ENCODE data around the gene PIH1D1. TPM values are rescaled to one million over a fixed set of nuclear protein-coding genes. Genes with fewer than 3 reads are reported as not detected.

PIH1D1 gene
- total and polyA plus RNA-seq, 12 donors: 26.6 to 131 (median 83.6) TPM

DNA sequence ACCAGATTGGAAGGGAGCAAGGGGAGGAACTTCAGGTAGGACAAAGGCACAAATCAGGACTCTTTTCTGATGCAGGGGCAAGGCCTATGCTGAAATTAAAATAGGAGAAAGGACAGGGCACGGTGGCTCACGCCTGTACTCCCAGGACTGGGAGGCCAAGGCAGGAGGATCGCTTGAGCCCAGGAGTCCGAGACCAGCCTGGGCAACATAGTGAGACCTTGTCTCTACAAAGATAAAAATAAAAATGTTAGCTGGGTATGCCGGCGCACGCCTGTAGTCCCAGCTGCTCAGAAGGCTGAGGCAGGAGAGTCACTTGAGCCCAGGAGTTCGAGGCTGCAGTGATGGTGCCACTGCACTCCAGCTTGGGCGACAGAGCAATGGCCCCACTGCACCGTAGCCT is 15.9 kb downstream of the PIH1D1 start:
- intact Hi-C loops (cut with DNase I): no loop called here
- no peaks in the 10 kb centered on the region for H3K36me3 ChIP-seq (replicated peaks in 1 of 2)
- no peak overlapping the region for H3K27ac ChIP-seq
- no peak for DNase-seq
- no peaks in the 10 kb centered on the region for H3K4me1 ChIP-seq (replicated peaks in 1 of 2)
- no peak overlapping the region for H3K4me3 ChIP-seq
- TF ChIP-seq POLR2A (IDR thresholded peaks at IDR 0.05): no peak
- peaks cover 69% of the 10 kb centered on the region for H3K27me3 ChIP-seq
- H3K9me3 ChIP-seq (replicated peaks in 1 of 3): no peaks in the 10 kb centered on the region
- 79 to 91% (median 87%) methylated on average over 9 to 10 of the region's 10 CpGs for WGBS, 4 donors

- H3K27me3 ChIP-seq: peaks cover 72% of the 10 kb centered on the region
- no peak for DNase-seq
- TF ChIP-seq, protein P1, sequence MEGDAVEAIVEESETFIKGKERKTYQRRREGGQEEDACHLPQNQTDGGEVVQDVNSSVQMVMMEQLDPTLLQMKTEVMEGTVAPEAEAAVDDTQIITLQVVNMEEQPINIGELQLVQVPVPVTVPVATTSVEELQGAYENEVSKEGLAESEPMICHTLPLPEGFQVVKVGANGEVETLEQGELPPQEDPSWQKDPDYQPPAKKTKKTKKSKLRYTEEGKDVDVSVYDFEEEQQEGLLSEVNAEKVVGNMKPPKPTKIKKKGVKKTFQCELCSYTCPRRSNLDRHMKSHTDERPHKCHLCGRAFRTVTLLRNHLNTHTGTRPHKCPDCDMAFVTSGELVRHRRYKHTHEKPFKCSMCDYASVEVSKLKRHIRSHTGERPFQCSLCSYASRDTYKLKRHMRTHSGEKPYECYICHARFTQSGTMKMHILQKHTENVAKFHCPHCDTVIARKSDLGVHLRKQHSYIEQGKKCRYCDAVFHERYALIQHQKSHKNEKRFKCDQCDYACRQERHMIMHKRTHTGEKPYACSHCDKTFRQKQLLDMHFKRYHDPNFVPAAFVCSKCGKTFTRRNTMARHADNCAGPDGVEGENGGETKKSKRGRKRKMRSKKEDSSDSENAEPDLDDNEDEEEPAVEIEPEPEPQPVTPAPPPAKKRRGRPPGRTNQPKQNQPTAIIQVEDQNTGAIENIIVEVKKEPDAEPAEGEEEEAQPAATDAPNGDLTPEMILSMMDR (IDR thresholded peaks at IDR 0.05): no peak
- no peak for TF ChIP-seq POLR2A (IDR thresholded peaks at IDR 0.05)
- no peaks in the 10 kb centered on the region for H3K9me3 ChIP-seq (replicated peaks in 1 of 3)
- intact Hi-C loops (cut with DNase I): no loop called here
- H3K27ac ChIP-seq: no peak overlapping the region
- H3K36me3 ChIP-seq (replicated peaks in 1 of 2): no peaks in the 10 kb centered on the region
- H3K4me1 ChIP-seq (replicated peaks in 1 of 2): no peaks in the 10 kb centered on the region
- H3K4me3 ChIP-seq: no peak overlapping the region
- WGBS, 4 donors: 86 to 89% (median 87%) methylated on average over 18 of the region's 18 CpGs
These were observed 16.6 kb downstream of the PIH1D1 start for GRCh38 chr19:49434907-49435583.

- DNase-seq: no peak
- peaks cover 0 to under 1% of the 10 kb centered on the region in 2 donors for H3K4me1 ChIP-seq (replicated peaks in 1 of 2)
- WGBS, 4 donors: 11 to 18% (median 15%) methylated on average over 22 to 31 of the region's 31 CpGs
- TF ChIP-seq, protein P1 (IDR thresholded peaks at IDR 0.05): no peak
- TF ChIP-seq POLR2A (IDR thresholded peaks at IDR 0.05): no peak
- intact Hi-C loops (cut with DNase I): no loop called here
- no peaks in the 10 kb centered on the region for H3K9me3 ChIP-seq (replicated peaks in 1 of 3)
- H3K36me3 ChIP-seq (replicated peaks in 1 of 2): no peaks in the 10 kb centered on the region
- H3K27me3 ChIP-seq: peaks cover 67% of the 10 kb centered on the region
- H3K4me3 ChIP-seq: no peak overlapping the region
- H3K27ac ChIP-seq: no peak overlapping the region
These were observed 18.2 kb downstream of the PIH1D1 start for GRCh38 chr19:49433240-49433901.

DNA sequence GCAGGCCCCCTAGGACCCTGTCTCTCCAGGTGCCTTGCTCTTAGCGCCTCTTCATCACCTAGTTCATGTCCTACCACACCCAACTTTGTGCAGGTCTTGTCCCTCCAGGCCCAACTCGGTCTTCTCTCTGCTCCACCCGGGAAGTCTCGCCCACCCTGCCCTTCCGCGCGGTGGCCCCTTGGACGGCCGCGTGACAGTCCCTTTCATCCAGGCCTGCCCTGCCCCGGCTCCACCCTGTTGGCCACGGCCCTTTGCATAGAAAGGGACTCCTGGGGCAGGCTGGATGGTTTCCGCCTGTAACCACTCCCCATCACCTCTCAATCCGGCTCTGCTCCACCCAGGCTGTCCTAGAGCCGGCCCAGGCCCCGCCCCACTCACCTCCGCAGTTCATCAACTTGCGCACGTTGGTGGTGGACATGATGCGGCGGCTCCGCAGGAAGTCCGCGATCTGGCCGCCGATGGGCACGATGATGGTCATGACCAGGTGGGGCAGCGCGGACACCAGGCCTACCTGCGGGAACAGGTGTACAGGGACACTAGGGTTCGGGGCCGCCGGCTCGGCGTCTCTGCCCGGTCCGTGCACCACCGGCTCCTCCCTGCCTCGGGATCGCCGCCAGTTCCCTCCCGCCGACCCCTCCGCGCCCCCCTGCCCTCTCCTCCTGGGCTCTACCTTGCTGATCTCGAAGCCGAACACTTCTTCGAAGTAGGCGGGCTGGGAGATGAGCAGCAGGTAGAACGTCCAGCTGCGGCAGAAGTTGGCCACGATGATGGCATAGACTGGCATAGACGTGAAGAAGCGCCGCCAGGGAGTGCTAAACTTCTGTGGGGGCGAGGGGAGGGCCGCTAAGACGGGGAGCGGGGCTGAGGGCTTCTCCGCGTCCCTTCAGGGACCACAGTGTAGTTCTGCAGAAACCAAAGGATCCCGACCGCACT is 19.2 kb downstream of the PIH1D1 start:
- 9 to 23% (median 12%) methylated on average over 13 to 63 of the region's 63 CpGs for WGBS, 4 donors

More for the DNA sequence above, 19.2 kb downstream of the PIH1D1 start:
- Histone ChIP-seq H3K4me3 (no peak overlapping the region), H3K36me3 (replicated peaks in 1 of 2) (no peaks in the 10 kb centered on the region), H3K27me3 (peaks cover 75% of the 10 kb centered on the region), H3K27ac (no peak overlapping the region), H3K4me1 (replicated peaks in 1 of 2) (peaks cover 0 to 6% of the 10 kb centered on the region in 2 donors), H3K9me3 (replicated peaks in 1 of 3) (no peaks in the 10 kb centered on the region)
- DNase-seq: no peak
- no peak for TF ChIP-seq POLR2A (IDR thresholded peaks at IDR 0.05)
- TF ChIP-seq, protein P1 (IDR thresholded peaks at IDR 0.05): no peak
- intact Hi-C loops (cut with DNase I): no loop called here
